Brain microvascular endothelial cell (primary cell): ENCODE results near the gene KRTAP10-1.

ENCODE experiments used
- DNase-seq: peaks from one replicate; pipeline ENCODE4 v3.0.0-alpha.2; 2020
- H3K27ac ChIP-seq: fragments of 250-450 bp; sonication (Bioruptor Pico); 2 replicates; pipeline ENCODE4 v1.5.1; 2020; ENCODE audit warnings: mild to moderate bottlenecking, moderate library complexity
- H3K27me3 ChIP-seq: fragments of 250-450 bp; sonication (Bioruptor Pico); replicated peaks from 2 replicates; pipeline ENCODE4 v1.5.1; 2020; ENCODE audit warnings: mild to moderate bottlenecking
- H3K36me3 ChIP-seq: fragments of 250-450 bp; sonication (Bioruptor Pico); replicated peaks from 2 replicates; pipeline ENCODE4 v1.5.1; 2020; ENCODE audit warnings: mild to moderate bottlenecking
- H3K4me3 ChIP-seq: 2 replicates; pipeline ENCODE4 v1.5.1; 2011; ENCODE audit warnings: low read depth, mild to moderate bottlenecking, control low read depth, low read length, moderate library complexity
- in situ Hi-C: cut with HindIII; loops from 2 replicates; pipeline ENCODE4 v1.10.0; 2017; ENCODE audit warnings: low sequenced_read_pairs, low pct_ligation_motif_present
- TF ChIP-seq, protein P1 (sequence below): IDR thresholded peaks from 2 replicates; pipeline ENCODE4 v1.5.1; 2011; ENCODE audit warnings: low read depth, mild to moderate bottlenecking, moderate library complexity, low read length, control low read depth, inconsistent platforms; ENCODE audit errors: missing control alignments

Gene KRTAP10-1

GRCh38 chr21:44539991-44540666 lies at the start of gene KRTAP10-1:
KRTAP10-1 (minus strand) TSS chr21:44540195; CDS start chr21:44540150, 45 bp downstream.
- TF ChIP-seq, protein P1, sequence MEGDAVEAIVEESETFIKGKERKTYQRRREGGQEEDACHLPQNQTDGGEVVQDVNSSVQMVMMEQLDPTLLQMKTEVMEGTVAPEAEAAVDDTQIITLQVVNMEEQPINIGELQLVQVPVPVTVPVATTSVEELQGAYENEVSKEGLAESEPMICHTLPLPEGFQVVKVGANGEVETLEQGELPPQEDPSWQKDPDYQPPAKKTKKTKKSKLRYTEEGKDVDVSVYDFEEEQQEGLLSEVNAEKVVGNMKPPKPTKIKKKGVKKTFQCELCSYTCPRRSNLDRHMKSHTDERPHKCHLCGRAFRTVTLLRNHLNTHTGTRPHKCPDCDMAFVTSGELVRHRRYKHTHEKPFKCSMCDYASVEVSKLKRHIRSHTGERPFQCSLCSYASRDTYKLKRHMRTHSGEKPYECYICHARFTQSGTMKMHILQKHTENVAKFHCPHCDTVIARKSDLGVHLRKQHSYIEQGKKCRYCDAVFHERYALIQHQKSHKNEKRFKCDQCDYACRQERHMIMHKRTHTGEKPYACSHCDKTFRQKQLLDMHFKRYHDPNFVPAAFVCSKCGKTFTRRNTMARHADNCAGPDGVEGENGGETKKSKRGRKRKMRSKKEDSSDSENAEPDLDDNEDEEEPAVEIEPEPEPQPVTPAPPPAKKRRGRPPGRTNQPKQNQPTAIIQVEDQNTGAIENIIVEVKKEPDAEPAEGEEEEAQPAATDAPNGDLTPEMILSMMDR, result no peak

DNA sequence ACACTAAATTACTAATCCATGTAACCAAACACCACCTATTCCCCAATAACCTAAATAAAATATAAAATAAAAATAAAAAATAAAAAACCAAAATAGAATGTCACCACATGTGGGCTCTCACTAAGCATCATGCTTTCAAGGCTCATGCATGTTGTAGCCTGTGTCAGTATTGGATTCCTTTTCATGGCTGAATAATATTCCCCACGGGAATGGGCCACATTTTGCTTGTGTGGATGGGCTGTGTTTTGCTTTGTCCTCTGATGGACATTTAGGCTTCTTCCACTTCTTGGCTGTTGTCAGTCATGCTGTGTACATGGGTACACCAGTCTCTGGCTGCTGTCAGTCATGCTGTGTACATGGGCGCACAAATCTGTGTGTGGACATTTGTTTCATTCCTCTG lies 49.1 kb upstream of the KRTAP10-1 start:
- Histone ChIP-seq H3K27ac (no peak overlapping the region), H3K27me3 (peaks cover 11% of the 10 kb centered on the region), H3K36me3 (no peaks in the 10 kb centered on the region), H3K4me3 (no peak overlapping the region)
- in situ Hi-C loops, result no loop called here
- TF ChIP-seq, protein P1, result no peak
- DNase-seq, result no peak

More at GRCh38 chr21:44539991-44540666, at the start of gene KRTAP10-1:
- no peak within 1 kb of the TSS for H3K4me3 ChIP-seq
- no peak within 1 kb of the TSS for H3K27ac ChIP-seq
- in situ Hi-C loops, result no loop called here
- no peaks in the 10 kb centered on the region for H3K27me3 ChIP-seq
- no peaks in the 10 kb centered on the region for H3K36me3 ChIP-seq
- DNase-seq, result no peak

DNA sequence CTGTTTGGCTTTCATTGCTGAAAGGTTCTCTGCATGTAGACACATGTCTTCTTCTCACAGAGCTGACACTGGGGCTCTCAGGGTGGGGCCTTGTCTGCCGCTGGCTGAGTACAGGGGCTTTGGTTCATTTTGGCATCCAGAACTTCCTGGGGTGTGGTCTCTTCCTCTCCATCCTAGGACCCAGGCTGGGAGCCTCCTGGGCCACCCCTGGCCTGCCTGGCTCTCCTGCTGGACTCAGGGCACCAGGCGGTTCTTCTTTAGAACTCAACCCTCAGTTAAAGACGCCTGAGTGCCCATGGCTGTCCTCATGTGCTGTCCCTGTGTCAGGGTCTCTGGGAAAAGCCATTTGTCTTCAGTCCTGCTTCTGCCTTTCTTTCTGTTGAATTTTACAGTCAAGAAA lies 45.9 kb upstream of the KRTAP10-1 start:
- Histone ChIP-seq H3K27me3 (no peaks in the 10 kb centered on the region), H3K36me3 (no peaks in the 10 kb centered on the region), H3K27ac (no peak overlapping the region), H3K4me3 (no peak overlapping the region)
- in situ Hi-C loops, result no loop called here
- TF ChIP-seq, protein P1, result no peak
- DNase-seq, result no peak

GRCh38 chr21:44583800-44584147 lies 43.8 kb upstream of the KRTAP10-1 start:
- H3K4me3 ChIP-seq, result no peak overlapping the region
- no peak for DNase-seq

GRCh38 chr21:44583089-44583799 lies 43.2 kb upstream of the KRTAP10-1 start:
- Histone ChIP-seq H3K4me3 (no peak overlapping the region), H3K27ac (no peak overlapping the region), H3K36me3 (no peaks in the 10 kb centered on the region), H3K27me3 (no peaks in the 10 kb centered on the region)
- no peak for DNase-seq
- in situ Hi-C loops, result no loop called here
- TF ChIP-seq, protein P1, result no peak

More at GRCh38 chr21:44583800-44584147, 43.8 kb upstream of the KRTAP10-1 start:
- in situ Hi-C loops, result no loop called here
- TF ChIP-seq, protein P1, result no peak
- H3K27ac ChIP-seq, result no peak overlapping the region
- no peaks in the 10 kb centered on the region for H3K36me3 ChIP-seq
- no peaks in the 10 kb centered on the region for H3K27me3 ChIP-seq

DNA sequence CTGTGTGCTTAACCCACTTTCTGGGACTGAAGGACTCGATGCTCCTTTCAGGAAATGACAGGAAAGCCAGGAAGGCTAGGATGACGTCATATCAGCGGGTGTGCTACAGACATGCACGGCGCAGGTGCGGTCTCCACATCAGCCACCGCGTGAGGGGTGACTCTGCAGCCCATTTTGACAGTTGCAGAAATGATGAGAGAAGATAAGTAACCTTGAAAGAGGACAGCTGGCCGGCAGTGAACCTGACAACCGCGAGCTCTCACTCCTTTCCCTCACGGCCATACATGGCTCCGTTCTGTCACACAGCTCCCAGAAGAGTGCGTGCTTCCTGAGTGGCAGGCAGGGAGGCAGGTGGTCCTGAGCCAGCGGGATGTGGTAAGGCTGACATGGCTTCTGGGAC lies 42.1 kb upstream of the KRTAP10-1 start:
- H3K36me3 ChIP-seq, result no peaks in the 10 kb centered on the region
- in situ Hi-C loops, result no loop called here
- no peaks in the 10 kb centered on the region for H3K27me3 ChIP-seq
- H3K4me3 ChIP-seq, result no peak overlapping the region
- no peak overlapping the region for H3K27ac ChIP-seq
- no peak for DNase-seq
- TF ChIP-seq, protein P1, result no peak
